Small intestine (tissue), 16 donors: ENCODE data around the gene GATA5. TPM values are rescaled to one million over a fixed set of nuclear protein-coding genes. Genes with fewer than 3 reads are reported as not detected.

Source experiments
- DNase-seq, 2 donors: peaks; one replicate each; pipeline versions ENCODE4 v3.0.0 to v3.0.0-alpha.2; 2013
- FAIRE-seq: peaks from 2 replicates; lab custom pipeline; 2012; peaks lifted over from hg19 to GRCh38; lab: Jason Lieb, UNC
- H3K27ac ChIP-seq, 3 donors: one replicate each; pipeline ENCODE4 v1.5.1; 2013; ENCODE audit warnings: low read length in 2 of 3, mild to moderate bottlenecking in 2 of 3, control low read depth in 1 of 3, inconsistent platforms in 1 of 3, low read depth in 1 of 3, moderate library complexity in 1 of 3
- H3K27me3 ChIP-seq, 3 donors: one replicate each; pipeline ENCODE4 v1.6.1; 2013; ENCODE audit warnings: low read length in 3 of 3, inconsistent platforms in 1 of 3; ENCODE audit not compliant: control insufficient read depth in 3 of 3, insufficient read depth in 3 of 3
- H3K36me3 ChIP-seq, 3 donors: one replicate each; pipeline ENCODE4 v1.6.1; 2013; ENCODE audit warnings: low read length in 3 of 3, inconsistent platforms in 1 of 3, low read depth in 1 of 3, mild to moderate bottlenecking in 1 of 3, moderate library complexity in 1 of 3; ENCODE audit not compliant: control insufficient read depth in 3 of 3, insufficient read depth in 2 of 3
- H3K4me1 ChIP-seq, 3 donors: one replicate each; pipeline ENCODE4 v1.6.1; 2013; ENCODE audit warnings: low read length in 2 of 3, inconsistent platforms in 1 of 3, low read depth in 1 of 3, mild to moderate bottlenecking in 1 of 3, moderate library complexity in 1 of 3; ENCODE audit not compliant: control insufficient read depth in 3 of 3, insufficient read depth in 2 of 3
- H3K4me3 ChIP-seq, 3 donors: one replicate each; pipeline ENCODE4 v1.5.1; 2013; ENCODE audit warnings: low read length in 3 of 3, control low read depth in 1 of 3, inconsistent platforms in 1 of 3, low read depth in 1 of 3, mild to moderate bottlenecking in 1 of 3, moderate library complexity in 1 of 3
- H3K9me3 ChIP-seq, 2 donors: one replicate each; pipeline ENCODE4 v1.6.1; 2013; ENCODE audit warnings: low read depth in 1 of 2, low read length in 1 of 2; ENCODE audit not compliant: control insufficient read depth in 2 of 2, insufficient read depth in 1 of 2
- WGBS, 3 donors: extraction: QIAGEN DNeasy Blood & Tissue Kit; methylation state at CpG; one replicate each; pipeline ENCODE4 v1.1.7; 2013; 5-methylcytosine and 5-hydroxymethylcytosine counted together
- long read RNA-seq, 10 donors: transcript quantifications; one replicate each; lab custom pipeline, GENCODE V29; 2026
- polyA plus RNA-seq, 4 donors: library from polyadenylated mRNA; stranded (reverse) in 3 of 4; unstranded in 1 of 4; fragments of 200-250 nt in 3 of 4; fragments of 120-200 nt in 1 of 4; gene quantifications; one replicate each; pipeline versions ENCODE4 v1.2.1 to v1.2.3, GENCODE V29; 2013
- donor health status: healthy with polysubstance abuse.
- donor health status: control.
- donor health status: control.
- donor health status: Bipolar disorder and iron deficiency.
- donor health status: healthy.

GATA5 gene
- 10 to 100 TPM; 11.9 to 52.9 (median 34.7) TPM for polyA plus RNA-seq
- long read RNA-seq, donor 1, transcript GATA5-201 (7 exons, 2,595 nt): major isoform, 13 of 38 reads
- long read RNA-seq, donor 1, partial matches to known transcripts: 25 of 38 reads
- long read RNA-seq, donor 1, other reads (novel, unspliced or antisense): 0 of 38 reads
- long read RNA-seq, donor 2: 0 reads
- long read RNA-seq, donor 3, transcript GATA5-201 (7 exons, 2,595 nt): major isoform, 6 of 6 reads
- long read RNA-seq, donor 3, partial matches to known transcripts: 0 of 6 reads
- long read RNA-seq, donor 3, other reads (novel, unspliced or antisense): 0 of 6 reads
- long read RNA-seq, donor 4: 0 reads
- long read RNA-seq, donor 5, partial matches to known transcripts: 0 of 2 reads
- long read RNA-seq, donor 5, other reads (novel, unspliced or antisense): 0 of 2 reads
- long read RNA-seq, donor 6, partial matches to known transcripts: 0 of 1 reads
- long read RNA-seq, donor 6, other reads (novel, unspliced or antisense): 0 of 1 reads
- long read RNA-seq, donor 7: 0 reads
- long read RNA-seq, donor 8: 0 reads
- long read RNA-seq, donor 9, partial matches to known transcripts: 0 of 1 reads
- long read RNA-seq, donor 9, other reads (novel, unspliced or antisense): 0 of 1 reads
- long read RNA-seq, donor 10: 0 reads

GRCh38 chr20:62475772-62476055, at the start of gene GATA5:
GATA5 (minus strand) TSS chr20:62475995; CDS start chr20:62475521, 474 bp downstream.
- WGBS, 3 donors: 0 to 2% (median 2%) methylated on average over 14 to 37 of the region's 37 CpGs
- peak within 1 kb of the TSS; percentile 94 to 99 (median 96) for H3K27ac ChIP-seq
- H3K4me3 ChIP-seq: peak within 1 kb of the TSS in 2 of 3 donors; percentile 75 to 91
- no peak for FAIRE-seq
- peaks cover 0 to 28% (median 26%) of the 10 kb centered on the region in 3 donors for H3K27me3 ChIP-seq
- no peaks in the 10 kb centered on the region for H3K9me3 ChIP-seq
- DNase-seq: peak in 1 of 2 donors; percentile 39
- H3K4me1 ChIP-seq: peaks cover 0 to 30% (median 0%) of the 10 kb centered on the region in 3 donors
- H3K36me3 ChIP-seq: peaks cover 0 to 38% (median 0%) of the 10 kb centered on the region in 3 donors

GRCh38 chr20:62525014-62525413, 49.2 kb upstream of the GATA5 start:
- 53 to 61% (median 58%) methylated on average over 14 to 15 of the region's 15 CpGs for WGBS, 3 donors
- Histone ChIP-seq H3K27ac (peak overlapping the region in 1 of 3 donors; percentile 11), H3K9me3 (no peaks in the 10 kb centered on the region), H3K4me1 (peaks cover 0 to 5% (median 0%) of the 10 kb centered on the region in 3 donors), H3K36me3 (no peaks in the 10 kb centered on the region), H3K27me3 (peaks cover 0 to 42% (median 3%) of the 10 kb centered on the region in 3 donors), H3K4me3 (no peak overlapping the region)
- DNase-seq (no peak), FAIRE-seq (no peak)

- WGBS, 3 donors: 19 to 31% (median 23%) methylated on average over 10 of the region's 10 CpGs
- Histone ChIP-seq H3K27ac (no peak overlapping the region), H3K9me3 (no peaks in the 10 kb centered on the region), H3K4me3 (no peak overlapping the region), H3K36me3 (no peaks in the 10 kb centered on the region), H3K27me3 (peaks cover 0 to 42% (median 3%) of the 10 kb centered on the region in 3 donors), H3K4me1 (peaks cover 0 to 5% (median 0%) of the 10 kb centered on the region in 3 donors)
- FAIRE-seq: no peak
- DNase-seq: peak in 1 of 2 donors; percentile 26
Measured at GRCh38 chr20:62524505-62524911, 48.7 kb upstream of the GATA5 start.

GRCh38 chr20:62523473-62524203, 47.8 kb upstream of the GATA5 start:
- WGBS, 3 donors: 35 to 56% (median 45%) methylated on average over 26 of the region's 26 CpGs
- Histone ChIP-seq H3K4me1 (peaks cover 0 to 5% (median 0%) of the 10 kb centered on the region in 3 donors), H3K36me3 (no peaks in the 10 kb centered on the region), H3K4me3 (no peak overlapping the region), H3K27ac (no peak overlapping the region), H3K27me3 (peaks cover 0 to 42% (median 3%) of the 10 kb centered on the region in 3 donors), H3K9me3 (no peaks in the 10 kb centered on the region)
- DNase-seq: peak in 1 of 2 donors; percentile 39
- FAIRE-seq: no peak

- Histone ChIP-seq H3K4me1 (peaks cover 0 to 5% (median 0%) of the 10 kb centered on the region in 3 donors), H3K9me3 (no peaks in the 10 kb centered on the region), H3K4me3 (no peak overlapping the region), H3K36me3 (no peaks in the 10 kb centered on the region), H3K27me3 (peaks cover 0 to 42% (median 3%) of the 10 kb centered on the region in 3 donors), H3K27ac (no peak overlapping the region)
- no peak for DNase-seq
- no peak for FAIRE-seq
- WGBS, 3 donors: 28 to 63% (median 39%) methylated on average over 17 to 18 of the region's 18 CpGs
Measured at GRCh38 chr20:62522748-62523396, 47.1 kb upstream of the GATA5 start.

GRCh38 chr20:62519826-62520225, 44.0 kb upstream of the GATA5 start:
- 74 to 84% (median 74%) methylated on average over 13 of the region's 13 CpGs for WGBS, 3 donors
- H3K9me3 ChIP-seq: no peaks in the 10 kb centered on the region
- DNase-seq (no peak), FAIRE-seq (no peak)
- H3K4me3 ChIP-seq: no peak overlapping the region
- peaks cover 0 to 26% (median under 1%) of the 10 kb centered on the region in 3 donors for H3K27me3 ChIP-seq
- H3K27ac ChIP-seq: no peak overlapping the region
- H3K36me3 ChIP-seq: no peaks in the 10 kb centered on the region
- H3K4me1 ChIP-seq: peaks cover 0 to 5% (median 0%) of the 10 kb centered on the region in 3 donors

GRCh38 chr20:62518911-62519310, 43.1 kb upstream of the GATA5 start:
- H3K9me3 ChIP-seq: no peaks in the 10 kb centered on the region
- no peaks in the 10 kb centered on the region for H3K36me3 ChIP-seq
- FAIRE-seq (no peak), DNase-seq (no peak)
- H3K27me3 ChIP-seq: peaks cover 0 to 19% (median 2%) of the 10 kb centered on the region in 3 donors
- peaks cover 0 to 5% (median 0%) of the 10 kb centered on the region in 3 donors for H3K4me1 ChIP-seq
- no peak overlapping the region for H3K4me3 ChIP-seq
- 35 to 72% (median 62%) methylated on average over 17 to 18 of the region's 18 CpGs for WGBS, 3 donors
- no peak overlapping the region for H3K27ac ChIP-seq
